Lower lobe of right lung (tissue), 2 donors: ENCODE results near the gene ADH5. TPM values are rescaled to one million over a fixed set of nuclear protein-coding genes. Genes with fewer than 3 reads are reported as not detected.
"Not testable (repeated sequence)": the region's sequence is repeated elsewhere in the genome, so short reads cannot be mapped to it uniquely, and the experiment has no call there.

ENCODE experiments used
- ATAC-seq, 2 donors: fragments of 200-7000 bp; cut with Tn5 transposase; one replicate each; pipeline ENCODE4 v1.9.1; 2020 to 2022; ENCODE audit warnings: mild to moderate bottlenecking in 2 of 2, moderate library complexity in 2 of 2
- DNase-seq: peaks from one replicate; pipeline ENCODE4 v3.0.0-alpha.2; 2020
- H3K27ac ChIP-seq: fragments of 200-600 bp; one replicate; pipeline ENCODE4 v1.8.0; 2022
- H3K27me3 ChIP-seq: fragments of 200-600 bp; one replicate; pipeline ENCODE4 v1.8.0; 2022; ENCODE audit warnings: low read depth
- H3K36me3 ChIP-seq: fragments of 200-600 bp; one replicate; pipeline ENCODE4 v1.8.0; 2022; ENCODE audit warnings: mild to moderate bottlenecking
- H3K4me1 ChIP-seq: fragments of 200-600 bp; one replicate; pipeline ENCODE4 v1.8.0; 2022
- H3K4me3 ChIP-seq: fragments of 200-600 bp; one replicate; pipeline ENCODE4 v1.8.0; 2022; ENCODE audit warnings: mild to moderate bottlenecking
- H3K9me3 ChIP-seq: fragments of 200-600 bp; one replicate; pipeline ENCODE4 v1.8.0; 2022
- CTCF ChIP-seq: fragments of 200-600 bp; IDR thresholded peaks from one replicate; pipeline ENCODE4 v1.8.0; 2022; ENCODE audit warnings: antibody characterized with exemption, mild to moderate bottlenecking
- intact Hi-C: fragments of 100-400 bp; cut with DNase I; formaldehyde crosslinking; loops from one replicate; pipeline ENCODE4 v1.11.0; 2022
- total RNA-seq: library from RNA; stranded (reverse); fragmentation: NEBNext Ultra II Directional; extraction: Animal tissue kit (Norgen Biotek cat#: 25700); gene quantifications from one replicate; pipeline ENCODE4 v1.2.1, GENCODE V29; 2021
- donor health status: DM: no; HTN: yes; CAD: no; lungs with severe emphysema.

ADH5 gene
- total RNA-seq, 1 donor from 2014 or later = 150 TPM

- DNase-seq (no peak), ATAC-seq (no peak)
- Histone ChIP-seq H3K36me3 (no peaks in the 10 kb centered on the region), H3K27ac (peak overlapping the region; percentile 38), H3K9me3 (no peaks in the 10 kb centered on the region), H3K4me1 (peaks cover 34% of the 10 kb centered on the region), H3K4me3 (no peak overlapping the region), H3K27me3 (no peaks in the 10 kb centered on the region)
- TF ChIP-seq CTCF = no peak
- intact Hi-C loops = no loop called here
These were observed 2.6 kb upstream of the ADH5 start for GRCh38 chr4:99091216-99091575.

- Histone ChIP-seq H3K27me3 (no peaks in the 10 kb centered on the region), H3K4me1 (peaks cover 40% of the 10 kb centered on the region), H3K9me3 (no peaks in the 10 kb centered on the region), H3K4me3 (peak overlapping the region; percentile 78), H3K27ac (peak overlapping the region; percentile 95), H3K36me3 (peaks cover 4% of the 10 kb centered on the region)
- DNase-seq (no peak), ATAC-seq (no peak)
- intact Hi-C loops = no loop called here
- TF ChIP-seq CTCF = no peak
These were observed 2.1 kb upstream of the ADH5 start for GRCh38 chr4:99090481-99091215.

- Histone ChIP-seq H3K27me3 (no peaks in the 10 kb centered on the region), H3K4me3 (peak overlapping the region; percentile 78), H3K36me3 (peaks cover 30% of the 10 kb centered on the region), H3K4me1 (peaks cover 44% of the 10 kb centered on the region), H3K9me3 (no peaks in the 10 kb centered on the region), H3K27ac (peak overlapping the region; percentile 95)
- TF ChIP-seq CTCF = no peak
- intact Hi-C loops = no loop called here
- ATAC-seq = peak; percentile 75 to 76
- peak; percentile 77 for DNase-seq
These were observed 552 bp downstream of the ADH5 start for GRCh38 chr4:99088023-99088449.

- ATAC-seq = no peak
These were observed 4.0 kb downstream of the ADH5 start for GRCh38 chr4:99084595-99084994.

GRCh38 chr4:99082192-99082591 lies 6.4 kb downstream of the ADH5 start:
- peaks cover 20% of the 10 kb centered on the region for H3K4me1 ChIP-seq
- no peak overlapping the region for H3K27ac ChIP-seq
- TF ChIP-seq CTCF = no peak
- DNase-seq (no peak), ATAC-seq (no peak)
- intact Hi-C loops = no loop called here
- H3K27me3 ChIP-seq = no peaks in the 10 kb centered on the region
- H3K36me3 ChIP-seq = peaks cover 89% of the 10 kb centered on the region
- no peak overlapping the region for H3K4me3 ChIP-seq
- H3K9me3 ChIP-seq = no peaks in the 10 kb centered on the region

More at GRCh38 chr4:99084595-99084994, 4.0 kb downstream of the ADH5 start:
- Histone ChIP-seq H3K27me3 (no peaks in the 10 kb centered on the region), H3K4me3 (no peak overlapping the region), H3K36me3 (peaks cover 64% of the 10 kb centered on the region), H3K4me1 (peaks cover 25% of the 10 kb centered on the region), H3K9me3 (no peaks in the 10 kb centered on the region), H3K27ac (no peak overlapping the region)
- no peak for TF ChIP-seq CTCF
- DNase-seq = no peak
- intact Hi-C loops = no loop called here

GRCh38 chr4:99080869-99081268 lies 7.7 kb downstream of the ADH5 start:
- peaks cover 100% of the 10 kb centered on the region for H3K36me3 ChIP-seq
- H3K27me3 ChIP-seq, H3K4me1 ChIP-seq, H3K4me3 ChIP-seq, intact Hi-C loops, H3K27ac ChIP-seq, DNase-seq, ATAC-seq, H3K9me3 ChIP-seq: not testable (repeated sequence)
